ENCODE results near the gene SAE1.
"Not testable (repeated sequence)": the region's sequence is repeated elsewhere in the genome, so short reads cannot be mapped to it uniquely, and the experiment has no call there.

The SAE1 gene

DNA sequence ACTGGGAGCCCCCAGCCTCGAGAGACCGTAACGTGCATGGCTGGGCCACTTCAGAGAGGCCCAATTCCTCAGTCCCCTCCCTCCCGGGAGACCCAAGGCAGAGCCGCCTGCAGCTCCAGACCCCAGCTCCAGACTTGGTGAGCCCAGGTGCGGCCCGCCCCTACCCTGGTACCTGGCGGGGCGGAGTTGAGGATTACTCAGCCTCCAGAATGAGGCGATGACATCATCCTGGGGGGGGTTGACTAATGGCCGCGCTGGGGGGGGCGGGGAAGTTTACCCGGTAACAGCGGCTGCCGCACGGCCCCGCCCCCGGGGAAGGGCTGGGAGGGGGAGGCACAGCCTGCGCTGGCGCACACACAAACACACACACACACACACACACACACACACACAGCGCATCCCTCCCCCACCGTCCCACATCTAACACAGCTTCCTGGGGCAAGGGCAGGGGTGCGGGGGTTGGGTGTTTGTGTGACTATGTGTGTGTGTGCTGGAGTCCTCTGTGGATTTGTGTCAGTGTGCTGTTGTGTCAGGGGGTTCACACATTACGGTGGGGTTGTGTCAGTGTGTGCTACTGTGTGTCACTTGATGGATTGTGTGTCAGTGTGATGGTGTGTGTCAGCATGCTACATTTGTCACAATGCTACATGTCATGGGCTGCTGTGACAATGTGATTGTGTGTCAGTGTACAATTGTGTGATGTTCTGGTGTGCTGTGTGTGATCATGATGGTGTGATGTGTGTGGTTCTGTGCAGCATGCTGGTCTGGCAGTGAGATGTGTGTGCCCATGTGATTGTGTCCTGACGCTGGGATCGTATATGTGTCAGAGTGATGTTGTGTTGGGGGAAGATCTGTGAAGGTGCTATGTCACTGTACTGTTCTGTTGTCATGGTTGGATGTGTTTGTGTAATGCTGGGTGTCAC, 110.6 kb downstream of the SAE1 start:
- DNase-seq (ENCODE audit: low read depth) = peak; percentile 85

- no peak for DNase-seq (ENCODE audit: low read depth)
Measured at GRCh38 chr19:47241919-47242577, 111.4 kb downstream of the SAE1 start.

- DNase-seq (ENCODE audit: low read depth) = no peak
Measured at GRCh38 chr19:47243364-47243775, 112.7 kb downstream of the SAE1 start.

DNA sequence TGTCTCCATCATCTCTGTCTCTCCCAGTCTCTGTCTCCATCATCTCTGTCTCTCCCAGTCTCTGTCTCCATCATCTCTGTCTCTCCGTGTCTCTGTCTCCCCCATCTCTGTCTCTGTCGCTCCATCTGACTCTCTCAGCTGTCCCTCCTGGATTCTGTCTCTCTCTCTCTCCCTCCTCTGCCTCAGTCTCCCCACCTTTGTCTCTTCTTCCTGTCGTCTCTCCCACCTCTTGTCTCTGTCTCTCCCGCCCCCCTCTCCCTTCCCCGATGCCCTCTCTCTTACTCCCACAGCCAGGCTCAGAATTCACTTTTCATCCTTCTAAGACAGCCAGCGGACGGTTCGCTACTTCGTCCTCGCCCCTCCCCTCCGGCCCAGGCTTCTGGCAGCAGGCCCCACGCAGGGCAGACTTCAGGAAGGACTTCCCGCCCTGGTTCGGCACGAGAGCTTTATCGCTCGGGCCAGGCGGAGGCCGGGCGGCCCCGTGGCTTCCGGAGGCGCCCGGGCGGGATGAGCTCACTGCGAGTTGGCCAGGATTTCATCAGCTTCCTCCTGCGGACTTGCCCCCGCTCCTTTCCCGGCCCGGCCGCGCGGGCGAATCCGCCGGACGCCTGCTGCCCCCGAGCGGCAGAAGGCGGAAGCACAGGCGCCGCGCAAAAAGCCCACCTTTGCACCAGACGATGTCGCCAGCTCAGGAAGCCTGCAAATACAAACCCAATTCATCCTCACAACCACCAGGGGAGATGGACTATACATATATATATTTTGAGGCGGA, 113.3 kb downstream of the SAE1 start:
- DNase-seq (ENCODE audit: low read depth) = peak; percentile 77

DNA sequence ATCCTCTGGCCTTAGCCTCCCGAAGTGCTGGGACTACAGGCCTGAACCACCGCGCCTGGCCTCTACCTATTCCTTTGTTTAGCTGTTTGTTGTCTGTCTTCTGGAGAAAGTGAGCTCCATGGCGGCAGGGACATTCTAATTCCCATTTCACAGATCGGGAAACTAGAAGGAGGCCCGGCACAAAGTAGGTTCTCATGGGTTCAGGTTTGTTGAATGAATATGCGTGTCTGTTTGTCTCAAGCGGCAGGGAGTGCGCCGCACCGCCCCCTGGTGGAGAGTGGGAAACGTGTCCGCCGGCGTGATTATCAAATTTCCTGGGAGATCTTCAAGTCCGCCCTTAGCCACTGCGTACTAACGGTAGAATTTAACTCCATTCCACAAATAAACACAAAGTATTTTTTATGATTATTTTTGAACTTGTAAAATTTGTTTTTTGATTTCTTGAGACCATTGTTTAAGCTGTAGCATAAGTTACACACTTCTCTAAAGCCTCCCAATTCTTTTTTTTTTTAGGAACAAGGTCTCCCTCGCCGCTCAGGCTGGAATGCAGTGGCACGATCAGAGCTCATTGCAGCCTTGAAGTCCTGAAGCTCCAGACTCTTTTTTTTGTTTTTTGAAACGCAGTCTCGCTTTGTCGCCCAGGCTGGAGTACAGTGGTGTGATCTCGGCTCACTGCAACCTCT, 116.8 kb downstream of the SAE1 start:
- DNase-seq (ENCODE audit: low read depth) = no peak

GRCh38 chr19:47253016-47253415, 122.4 kb downstream of the SAE1 start:
- DNase-seq (ENCODE audit: low read depth) = not testable (repeated sequence)

DNA sequence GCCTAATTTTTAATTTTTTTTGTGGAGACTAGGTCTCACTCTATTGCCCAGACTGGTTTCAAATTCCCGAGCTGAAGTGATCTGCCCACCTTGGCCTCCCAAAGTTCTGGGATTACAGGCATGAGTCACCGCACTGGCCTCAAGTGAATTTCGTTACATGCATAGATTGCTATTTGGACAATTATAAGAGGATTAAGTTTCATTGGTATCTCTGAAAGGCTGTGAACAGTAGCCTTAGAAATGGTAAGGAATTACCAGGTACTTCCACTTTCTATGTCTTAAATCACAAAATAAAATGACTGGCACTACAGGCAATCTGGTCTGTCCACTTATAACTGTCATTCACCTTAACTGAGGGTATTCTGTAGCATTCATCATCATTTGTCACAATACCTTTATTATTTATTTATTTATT, 122.8 kb downstream of the SAE1 start:
- DNase-seq (ENCODE audit: low read depth) = no peak

GRCh38 chr19:47253970-47254369, 123.3 kb downstream of the SAE1 start:
- DNase-seq (ENCODE audit: low read depth) = no peak

GRCh38 chr19:47255879-47256692, 125.5 kb downstream of the SAE1 start, which contains the start of gene CCDC9:
CCDC9 (plus strand) TSS chr19:47256525; CDS start chr19:47258401, 1,876 bp downstream.
- DNase-seq (ENCODE audit: low read depth) = peak; percentile 84

GRCh38 chr19:47256693-47257410, 126.2 kb downstream of the SAE1 start:
- peak; percentile 95 for DNase-seq (ENCODE audit: low read depth)

- no peak for DNase-seq (ENCODE audit: low read depth)
Measured at GRCh38 chr19:47257411-47258169, 127.0 kb downstream of the SAE1 start.

DNA sequence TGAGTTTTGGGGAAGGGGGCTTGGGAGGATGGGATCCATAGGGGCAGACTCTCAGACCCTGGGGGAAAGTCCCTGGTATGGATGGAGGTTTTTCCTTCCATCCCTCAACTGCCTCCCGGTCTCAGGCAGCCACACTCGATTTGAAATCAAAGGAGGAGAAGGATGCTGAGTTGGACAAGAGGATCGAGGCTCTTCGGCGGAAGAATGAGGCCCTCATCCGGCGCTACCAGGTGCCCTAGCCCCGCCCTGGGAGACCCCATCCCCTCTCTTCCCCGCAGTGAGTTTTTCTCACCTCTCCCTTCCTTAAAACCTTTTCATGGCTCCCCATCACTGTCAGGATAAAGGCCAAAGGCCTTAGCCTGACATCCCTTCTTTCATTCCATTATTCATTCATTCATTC, 127.8 kb downstream of the SAE1 start:
- DNase-seq (ENCODE audit: low read depth) = no peak

GRCh38 chr19:47258895-47259555, 128.4 kb downstream of the SAE1 start:
- DNase-seq (ENCODE audit: low read depth) = no peak

Measured in T-helper 22 cell (primary cell).